GM19238 (cell line): Measurements from ENCODE around the gene CLBA1.
"Not testable (repeated sequence)": the region's sequence is repeated elsewhere in the genome, so short reads cannot be mapped to it uniquely, and the experiment has no call there.

Source experiments
- DNase-seq: peaks from one replicate; pipeline ENCODE4 v3.0.0; 2011; ENCODE audit warnings: low spot score; ENCODE audit not compliant: insufficient read length

Gene CLBA1

GRCh38 chr14:105022276-105022670 is 36.7 kb downstream of the CLBA1 start:
- DNase-seq = no peak

GRCh38 chr14:105023144-105023543 is 37.6 kb downstream of the CLBA1 start:
- DNase-seq = no peak

- no peak for DNase-seq
These were observed 38.3 kb downstream of the CLBA1 start for GRCh38 chr14:105023791-105024480.

GRCh38 chr14:105025429-105025828 is 39.8 kb downstream of the CLBA1 start:
- no peak for DNase-seq

GRCh38 chr14:105026033-105026785 is 40.6 kb downstream of the CLBA1 start:
- no peak for DNase-seq

- DNase-seq = no peak
These were observed 41.4 kb downstream of the CLBA1 start for GRCh38 chr14:105026802-105027563.

GRCh38 chr14:105027718-105028117 is 42.1 kb downstream of the CLBA1 start:
- not testable (repeated sequence) for DNase-seq

GRCh38 chr14:105028251-105028927 is 42.8 kb downstream of the CLBA1 start:
- no peak for DNase-seq

- DNase-seq = no peak
These were observed 43.8 kb downstream of the CLBA1 start for GRCh38 chr14:105029402-105029801.

- DNase-seq = no peak
These were observed 44.6 kb downstream of the CLBA1 start for GRCh38 chr14:105030194-105030593.

- no peak for DNase-seq
These were observed 45.3 kb downstream of the CLBA1 start for GRCh38 chr14:105030836-105031396.

GRCh38 chr14:105032451-105032901 is 46.9 kb downstream of the CLBA1 start:
- DNase-seq = not testable (repeated sequence)

- not testable (repeated sequence) for DNase-seq
These were observed 47.9 kb downstream of the CLBA1 start for GRCh38 chr14:105033412-105033900.

GRCh38 chr14:105034315-105035039 is 48.9 kb downstream of the CLBA1 start:
- DNase-seq = no peak

- DNase-seq = not testable (repeated sequence)
These were observed 50.0 kb downstream of the CLBA1 start for GRCh38 chr14:105035616-105036015.

- no peak for DNase-seq
These were observed 54.0 kb downstream of the CLBA1 start for GRCh38 chr14:105039458-105040205.

GRCh38 chr14:105041841-105042765 is 56.5 kb downstream of the CLBA1 start:
- DNase-seq = no peak

- no peak for DNase-seq
These were observed 57.2 kb downstream of the CLBA1 start for GRCh38 chr14:105042813-105043212.
